SK-N-SH (cell line): ENCODE results near the gene TRAT1. TPM values are rescaled to one million over a fixed set of nuclear protein-coding genes. Genes with fewer than 3 reads are reported as not detected.

Source experiments
- CTCF ChIA-PET: fragments of 300-600, 350-600 bp; formaldehyde crosslinking; extraction: SDS; loops from one replicate; lab custom pipeline; 2021; lab: Yijun Ruan, JAX
- POLR2A ChIA-PET: fragments of 350-600 bp; sonication (Branson Sonifier 250); formaldehyde crosslinking; extraction: SDS; loops from one replicate; lab custom pipeline; 2020; ENCODE audit warnings: antibody characterized with exemption, inconsistent platforms; lab: Yijun Ruan, JAX
- DNase-seq: peaks from one replicate; pipeline ENCODE4 v3.0.0; 2012
- H2AFZ ChIP-seq: fragments of 200-600 bp; sonication (generic); 2 replicates; pipeline ENCODE4 v1.8.1; 2016; ENCODE audit warnings: antibody characterized with exemption, mild to moderate bottlenecking, low read depth
- H3F3A ChIP-seq: fragments of 200-600 bp; sonication (generic); replicated peaks from 2 replicates; pipeline ENCODE3; 2016; ENCODE audit warnings: antibody characterized with exemption, mild to moderate bottlenecking; ENCODE audit not compliant: insufficient read depth
- H3K27ac ChIP-seq, 2 experiments: fragments of 200-500 bp in 1 of 2; fragments of 200-600 bp in 1 of 2; sonication (Bioruptor generic) in 1 of 2; sonication (generic), shearing (Covaris generic) in 1 of 2; 2 replicates each; pipeline versions ENCODE4 v1.5.1 to v1.6.1; 2014 to 2016; ENCODE audit warnings: low read depth in 2 of 2, inconsistent platforms in 1 of 2, low read length in 1 of 2, mild to moderate bottlenecking in 1 of 2, mixed read lengths in 1 of 2
- H3K27me3 ChIP-seq: fragments of 200-600 bp; sonication (generic), shearing (Covaris generic); 2 replicates; pipeline ENCODE4 v1.6.1; 2016; ENCODE audit warnings: mixed run types; ENCODE audit not compliant: insufficient read depth
- H3K36me3 ChIP-seq, 2 experiments: fragments of 200-500 bp in 1 of 2; fragments of 200-600 bp in 1 of 2; sonication (Bioruptor generic) in 1 of 2; sonication (generic) in 1 of 2; replicated peaks in 1 of 2; 2 replicates each; pipeline versions ENCODE3 to v1.5.1; 2014 to 2016; ENCODE audit warnings: low read length in 1 of 2, mild to moderate bottlenecking in 1 of 2; ENCODE audit not compliant: insufficient read depth in 2 of 2, control insufficient read depth in 1 of 2
- H3K4me1 ChIP-seq, 2 experiments: fragments of 200-500 bp in 1 of 2; fragments of 200-600 bp in 1 of 2; sonication (Bioruptor generic) in 1 of 2; sonication (generic), shearing (Covaris generic) in 1 of 2; 2 replicates each; pipeline versions ENCODE4 v1.5.1 to v1.6.1; 2014 to 2016; ENCODE audit warnings: low read depth in 1 of 2, low read length in 1 of 2, mixed run types in 1 of 2; ENCODE audit not compliant: insufficient read depth in 2 of 2, control insufficient read depth in 1 of 2
- H3K4me2 ChIP-seq: fragments of 200-600 bp; sonication (generic), shearing (Covaris generic); 2 replicates; pipeline ENCODE4 v1.6.1; 2017; ENCODE audit warnings: mixed run types
- H3K4me3 ChIP-seq, 2 experiments: fragments of 200-500 bp in 1 of 2; fragments of 200-600 bp in 1 of 2; sonication (Bioruptor generic) in 1 of 2; sonication (generic), shearing (Covaris generic) in 1 of 2; 2 replicates each; pipeline versions ENCODE4 v1.5.1 to v1.8.1; 2014 to 2016; ENCODE audit warnings: low read depth in 2 of 2, inconsistent platforms in 1 of 2, low read length in 1 of 2, mild to moderate bottlenecking in 1 of 2, mixed read lengths in 1 of 2, moderate library complexity in 1 of 2
- H3K79me2 ChIP-seq: fragments of 200-600 bp; sonication (generic); 2 replicates; pipeline ENCODE4 v1.8.1; 2017; ENCODE audit warnings: mild to moderate bottlenecking; ENCODE audit not compliant: insufficient read depth
- H3K9ac ChIP-seq: fragments of 200-600 bp; sonication (generic); 2 replicates; pipeline ENCODE4 v1.6.1; 2017; ENCODE audit warnings: mixed run types
- H3K9me2 ChIP-seq: fragments of 200-600 bp; sonication (generic); 2 replicates; pipeline ENCODE4 v1.6.1; 2017; ENCODE audit warnings: mixed run types
- H3K9me3 ChIP-seq: fragments of 200-600 bp; sonication (generic); 2 replicates; pipeline ENCODE4 v1.6.1; 2017; ENCODE audit warnings: mixed run types, mild to moderate bottlenecking, moderate library complexity
- H4K20me1 ChIP-seq: fragments of 200-600 bp; sonication (generic); 2 replicates; pipeline ENCODE4 v1.6.1; 2017; ENCODE audit warnings: mild to moderate bottlenecking, mixed run types; ENCODE audit not compliant: insufficient read depth
- CHD2 ChIP-seq: fragments of 150-350 bp; IDR thresholded peaks from 2 replicates; pipeline ENCODE4 v1.6.1; 2018; ENCODE audit warnings: low read length; ENCODE audit not compliant: partially characterized antibody
- EP300 ChIP-seq, 2 experiments: IDR thresholded peaks; 2 replicates each; pipeline versions ENCODE4 v1.4.0 to v1.6.1; 2012; ENCODE audit warnings: borderline replicate concordance in 1 of 2, low read depth in 1 of 2, low read length in 1 of 2
- EZH2phosphoT487 ChIP-seq: fragments of 200-600 bp; sonication (generic); IDR thresholded peaks from 2 replicates; pipeline ENCODE4 v1.6.1; 2017; ENCODE audit warnings: low read depth, mixed run types, mild to moderate bottlenecking, antibody characterized with exemption, moderate library complexity, borderline replicate concordance
- GABPA ChIP-seq: IDR thresholded peaks from 2 replicates; pipeline ENCODE4 v1.4.0; 2012; ENCODE audit warnings: low read depth, mild to moderate bottlenecking
- GATA2 ChIP-seq: sonication (generic); formaldehyde crosslinking; IDR thresholded peaks from 2 replicates; pipeline ENCODE4 v1.5.0; 2020; ENCODE audit warnings: mild to moderate bottlenecking, missing genetic modification reagents
- JUND ChIP-seq: IDR thresholded peaks from 2 replicates; pipeline ENCODE4 v1.4.0; 2012
- NFIC ChIP-seq: IDR thresholded peaks from 2 replicates; pipeline ENCODE4 v1.4.0; 2012; ENCODE audit warnings: borderline replicate concordance
- NRF1 ChIP-seq: IDR thresholded peaks from 2 replicates; pipeline ENCODE4 v1.6.1; 2012; ENCODE audit warnings: low read depth, mild to moderate bottlenecking, low read length
- POLR2AphosphoS5 ChIP-seq: IDR thresholded peaks from 2 replicates; pipeline ENCODE4 v1.6.1; 2012; ENCODE audit warnings: low read depth, low read length
- RAD21 ChIP-seq: IDR thresholded peaks from 2 replicates; pipeline ENCODE4 v1.6.1; 2012; ENCODE audit warnings: mild to moderate bottlenecking, low read length
- RCOR1 ChIP-seq: fragments of 150-350 bp; IDR thresholded peaks from 2 replicates; pipeline ENCODE4 v1.6.1; 2017; ENCODE audit warnings: antibody characterized with exemption, low read length
- SIN3A ChIP-seq: IDR thresholded peaks from 2 replicates; pipeline ENCODE4 v1.6.1; 2012; ENCODE audit warnings: low read depth, mild to moderate bottlenecking, low read length, moderate library complexity, borderline replicate concordance
- SMC3 ChIP-seq: IDR thresholded peaks from 2 replicates; pipeline ENCODE4 v1.6.1; 2012; ENCODE audit warnings: low read depth, low read length, improper control_type of control experiment
- TAF1 ChIP-seq: IDR thresholded peaks from 2 replicates; pipeline ENCODE4 v1.6.1; 2012; ENCODE audit warnings: low read depth, mild to moderate bottlenecking, low read length, moderate library complexity, borderline replicate concordance
- WGBS: methylation state at CpG from one replicate; pipeline ENCODE4 v1.1.6; 2017; ENCODE audit warnings: low lambda C conversion rate; 5-methylcytosine and 5-hydroxymethylcytosine counted together
- polyA plus RNA-seq, 3 experiments: library from polyadenylated mRNA; depleted of rRNA; stranded (reverse); fragments of >200 nt; gene quantifications; 2 replicates each; pipeline ENCODE4 v1.2.3, GENCODE V29; 2012
- TF ChIP-seq, protein P1 (sequence below): fragments of 200-600 bp; sonication (generic); IDR thresholded peaks from 2 replicates; pipeline ENCODE4 v1.6.1; 2017; ENCODE audit warnings: antibody characterized with exemption, mild to moderate bottlenecking, moderate library complexity
- TF ChIP-seq, protein P2 (sequence below): IDR thresholded peaks from 2 replicates; pipeline ENCODE4 v1.6.1; 2012; ENCODE audit warnings: mild to moderate bottlenecking, low read depth, low read length, moderate library complexity
- TF ChIP-seq, protein P3 (sequence below): IDR thresholded peaks from 2 replicates; pipeline ENCODE4 v1.4.0; 2012; ENCODE audit warnings: low read depth, borderline replicate concordance
- TF ChIP-seq, protein P4 (sequence below): fragments of 150-350 bp; IDR thresholded peaks from 2 replicates; pipeline ENCODE4 v1.6.1; 2016; ENCODE audit warnings: mild to moderate bottlenecking, low read depth, low read length
- TF ChIP-seq, protein P5 (sequence below): IDR thresholded peaks from 2 replicates; pipeline ENCODE4 v1.4.0; 2012; ENCODE audit warnings: low read depth

The TRAT1 gene
- polyA plus RNA-seq, 1 of the 3 experiments (the other 2 are of a cell fraction) = not detected

DNA sequence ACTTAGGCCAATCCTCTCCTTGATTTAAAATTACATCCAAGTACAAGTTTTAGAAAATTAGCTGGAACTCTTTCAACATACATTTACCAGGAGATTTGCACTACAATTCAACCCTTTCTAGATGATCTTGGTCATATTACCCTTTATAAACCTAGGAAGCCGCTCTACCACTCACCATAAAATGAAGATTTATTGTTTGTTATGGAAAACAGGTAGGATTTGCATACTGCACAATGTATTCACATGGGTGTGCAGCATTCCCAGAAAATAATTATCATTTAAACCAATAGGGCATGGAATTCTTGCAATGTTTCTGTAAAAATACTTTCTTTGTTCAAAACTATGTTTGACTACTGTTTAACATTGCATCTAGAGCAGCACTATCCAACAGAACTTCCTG, 46.9 kb upstream of the TRAT1 start (continued):
- TF ChIP-seq, protein P1, sequence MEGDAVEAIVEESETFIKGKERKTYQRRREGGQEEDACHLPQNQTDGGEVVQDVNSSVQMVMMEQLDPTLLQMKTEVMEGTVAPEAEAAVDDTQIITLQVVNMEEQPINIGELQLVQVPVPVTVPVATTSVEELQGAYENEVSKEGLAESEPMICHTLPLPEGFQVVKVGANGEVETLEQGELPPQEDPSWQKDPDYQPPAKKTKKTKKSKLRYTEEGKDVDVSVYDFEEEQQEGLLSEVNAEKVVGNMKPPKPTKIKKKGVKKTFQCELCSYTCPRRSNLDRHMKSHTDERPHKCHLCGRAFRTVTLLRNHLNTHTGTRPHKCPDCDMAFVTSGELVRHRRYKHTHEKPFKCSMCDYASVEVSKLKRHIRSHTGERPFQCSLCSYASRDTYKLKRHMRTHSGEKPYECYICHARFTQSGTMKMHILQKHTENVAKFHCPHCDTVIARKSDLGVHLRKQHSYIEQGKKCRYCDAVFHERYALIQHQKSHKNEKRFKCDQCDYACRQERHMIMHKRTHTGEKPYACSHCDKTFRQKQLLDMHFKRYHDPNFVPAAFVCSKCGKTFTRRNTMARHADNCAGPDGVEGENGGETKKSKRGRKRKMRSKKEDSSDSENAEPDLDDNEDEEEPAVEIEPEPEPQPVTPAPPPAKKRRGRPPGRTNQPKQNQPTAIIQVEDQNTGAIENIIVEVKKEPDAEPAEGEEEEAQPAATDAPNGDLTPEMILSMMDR = no peak
- TF ChIP-seq JUND (no peak), TAF1 (no peak), POLR2AphosphoS5 (no peak)

DNA sequence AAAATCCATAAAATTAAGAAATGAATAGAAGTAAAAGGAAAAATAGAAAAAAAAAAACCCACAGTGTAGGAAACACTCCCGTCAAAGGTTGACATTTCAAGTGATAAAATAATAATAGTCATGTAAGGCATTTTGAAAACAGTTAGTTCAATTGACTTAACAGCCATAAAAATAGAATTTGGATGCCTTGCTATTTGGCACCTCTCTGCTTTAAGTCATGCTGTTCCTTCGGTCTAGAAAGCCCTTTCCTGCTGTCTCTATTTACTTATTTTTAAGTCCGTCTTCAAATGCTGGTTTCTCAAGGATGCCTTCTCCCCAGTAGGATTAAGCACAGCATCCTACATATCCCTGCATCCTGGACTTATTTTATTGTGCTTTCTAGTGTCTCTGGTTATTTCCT, 43.1 kb upstream of the TRAT1 start:
- POLR2A ChIA-PET = no interaction called here
- H4K20me1 ChIP-seq = no peaks in the 10 kb centered on the region

DNA sequence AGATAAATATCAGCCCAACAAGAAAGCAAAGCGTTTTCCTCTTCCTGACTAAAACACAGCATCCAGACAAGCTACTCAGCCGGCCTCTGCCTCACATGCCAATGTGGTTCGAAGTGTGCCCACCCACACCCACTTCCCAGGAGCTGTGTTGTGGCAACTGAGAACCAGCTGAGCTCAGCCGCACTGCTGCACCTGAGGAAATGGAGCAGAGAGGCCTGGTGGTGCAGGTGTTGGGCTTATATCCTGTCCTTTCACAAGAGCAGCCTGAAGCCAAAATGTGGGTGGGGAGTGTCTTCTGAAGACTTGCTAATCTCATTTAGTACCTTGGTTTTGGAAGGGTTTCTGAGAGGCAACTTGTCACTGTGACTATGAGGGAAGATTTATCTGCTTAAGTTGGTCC, 42.4 kb upstream of the TRAT1 start:
- no peak overlapping the region for H3K4me2 ChIP-seq
- H3K9me2 ChIP-seq = no peaks in the 10 kb centered on the region
- no peaks in the 10 kb centered on the region for H3F3A ChIP-seq
- ChIA-PET CTCF (no interaction called here), POLR2A (no interaction called here)
- H3K36me3 ChIP-seq = no peaks in the 10 kb centered on the region
- WGBS = 50% methylated on average over 4 of the region's 4 CpGs
- H4K20me1 ChIP-seq = no peaks in the 10 kb centered on the region
- no peak for DNase-seq
- no peak overlapping the region for H3K9ac ChIP-seq
- no peak overlapping the region for H3K27ac ChIP-seq
- no peaks in the 10 kb centered on the region for H3K4me1 ChIP-seq
- no peaks in the 10 kb centered on the region for H3K27me3 ChIP-seq
- H3K4me3 ChIP-seq = no peak overlapping the region
- no peaks in the 10 kb centered on the region for H3K79me2 ChIP-seq
- no peaks in the 10 kb centered on the region for H3K9me3 ChIP-seq
- H2AFZ ChIP-seq = no peak overlapping the region
- no peak for TF ChIP-seq RCOR1
- no peak for TF ChIP-seq RAD21
- no peak for TF ChIP-seq GABPA
- TF ChIP-seq EZH2phosphoT487 = no peak
- no peak for TF ChIP-seq NRF1
- no peak for TF ChIP-seq CHD2
- TF ChIP-seq, protein P2, sequence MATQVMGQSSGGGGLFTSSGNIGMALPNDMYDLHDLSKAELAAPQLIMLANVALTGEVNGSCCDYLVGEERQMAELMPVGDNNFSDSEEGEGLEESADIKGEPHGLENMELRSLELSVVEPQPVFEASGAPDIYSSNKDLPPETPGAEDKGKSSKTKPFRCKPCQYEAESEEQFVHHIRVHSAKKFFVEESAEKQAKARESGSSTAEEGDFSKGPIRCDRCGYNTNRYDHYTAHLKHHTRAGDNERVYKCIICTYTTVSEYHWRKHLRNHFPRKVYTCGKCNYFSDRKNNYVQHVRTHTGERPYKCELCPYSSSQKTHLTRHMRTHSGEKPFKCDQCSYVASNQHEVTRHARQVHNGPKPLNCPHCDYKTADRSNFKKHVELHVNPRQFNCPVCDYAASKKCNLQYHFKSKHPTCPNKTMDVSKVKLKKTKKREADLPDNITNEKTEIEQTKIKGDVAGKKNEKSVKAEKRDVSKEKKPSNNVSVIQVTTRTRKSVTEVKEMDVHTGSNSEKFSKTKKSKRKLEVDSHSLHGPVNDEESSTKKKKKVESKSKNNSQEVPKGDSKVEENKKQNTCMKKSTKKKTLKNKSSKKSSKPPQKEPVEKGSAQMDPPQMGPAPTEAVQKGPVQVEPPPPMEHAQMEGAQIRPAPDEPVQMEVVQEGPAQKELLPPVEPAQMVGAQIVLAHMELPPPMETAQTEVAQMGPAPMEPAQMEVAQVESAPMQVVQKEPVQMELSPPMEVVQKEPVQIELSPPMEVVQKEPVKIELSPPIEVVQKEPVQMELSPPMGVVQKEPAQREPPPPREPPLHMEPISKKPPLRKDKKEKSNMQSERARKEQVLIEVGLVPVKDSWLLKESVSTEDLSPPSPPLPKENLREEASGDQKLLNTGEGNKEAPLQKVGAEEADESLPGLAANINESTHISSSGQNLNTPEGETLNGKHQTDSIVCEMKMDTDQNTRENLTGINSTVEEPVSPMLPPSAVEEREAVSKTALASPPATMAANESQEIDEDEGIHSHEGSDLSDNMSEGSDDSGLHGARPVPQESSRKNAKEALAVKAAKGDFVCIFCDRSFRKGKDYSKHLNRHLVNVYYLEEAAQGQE = no peak
- TF ChIP-seq, protein P3, sequence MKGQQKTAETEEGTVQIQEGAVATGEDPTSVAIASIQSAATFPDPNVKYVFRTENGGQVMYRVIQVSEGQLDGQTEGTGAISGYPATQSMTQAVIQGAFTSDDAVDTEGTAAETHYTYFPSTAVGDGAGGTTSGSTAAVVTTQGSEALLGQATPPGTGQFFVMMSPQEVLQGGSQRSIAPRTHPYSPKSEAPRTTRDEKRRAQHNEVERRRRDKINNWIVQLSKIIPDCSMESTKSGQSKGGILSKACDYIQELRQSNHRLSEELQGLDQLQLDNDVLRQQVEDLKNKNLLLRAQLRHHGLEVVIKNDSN = no peak
- TF ChIP-seq, protein P4, sequence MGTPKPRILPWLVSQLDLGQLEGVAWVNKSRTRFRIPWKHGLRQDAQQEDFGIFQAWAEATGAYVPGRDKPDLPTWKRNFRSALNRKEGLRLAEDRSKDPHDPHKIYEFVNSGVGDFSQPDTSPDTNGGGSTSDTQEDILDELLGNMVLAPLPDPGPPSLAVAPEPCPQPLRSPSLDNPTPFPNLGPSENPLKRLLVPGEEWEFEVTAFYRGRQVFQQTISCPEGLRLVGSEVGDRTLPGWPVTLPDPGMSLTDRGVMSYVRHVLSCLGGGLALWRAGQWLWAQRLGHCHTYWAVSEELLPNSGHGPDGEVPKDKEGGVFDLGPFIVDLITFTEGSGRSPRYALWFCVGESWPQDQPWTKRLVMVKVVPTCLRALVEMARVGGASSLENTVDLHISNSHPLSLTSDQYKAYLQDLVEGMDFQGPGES = no peak
- no peak for TF ChIP-seq GATA2
- TF ChIP-seq SMC3 = no peak
- TF ChIP-seq, protein P5, sequence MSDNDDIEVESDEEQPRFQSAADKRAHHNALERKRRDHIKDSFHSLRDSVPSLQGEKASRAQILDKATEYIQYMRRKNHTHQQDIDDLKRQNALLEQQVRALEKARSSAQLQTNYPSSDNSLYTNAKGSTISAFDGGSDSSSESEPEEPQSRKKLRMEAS = no peak
- TF ChIP-seq SIN3A = no peak

More for the DNA sequence above, 43.1 kb upstream of the TRAT1 start:
- no peak for DNase-seq
- H3K4me3 ChIP-seq = no peak overlapping the region
- no peaks in the 10 kb centered on the region for H3K9me2 ChIP-seq
- no peaks in the 10 kb centered on the region for H3K36me3 ChIP-seq
- no peak overlapping the region for H2AFZ ChIP-seq
- TF ChIP-seq NFIC (no peak), EP300 (IDR thresholded peaks at IDR 0.05; ENCODE audit: borderline replicate concordance in 1 of 2, low read depth in 1 of 2, low read length in 1 of 2) (no peak)
- 57% methylated on average over 3 of the region's 3 CpGs for WGBS
- CTCF ChIA-PET = interaction anchor here (1.0 to 1.2 kb wide), 2 partner anchors 21 to 69 kb away, joined by 3 read pairs; no protein-coding TSS in a partner anchor
- H3K4me1 ChIP-seq = no peaks in the 10 kb centered on the region
- H3K9ac ChIP-seq = no peak overlapping the region
- no peak overlapping the region for H3K4me2 ChIP-seq
- H3F3A ChIP-seq = no peaks in the 10 kb centered on the region
- H3K27ac ChIP-seq = no peak overlapping the region
- H3K27me3 ChIP-seq = no peaks in the 10 kb centered on the region
- no peaks in the 10 kb centered on the region for H3K79me2 ChIP-seq
- no peaks in the 10 kb centered on the region for H3K9me3 ChIP-seq
